MG63 (cell line): ENCODE results near the gene CCDC120. TPM values are rescaled to one million over a fixed set of nuclear protein-coding genes. Genes with fewer than 3 reads are reported as not detected.

Experiments
- DNase-seq: peaks from one replicate; pipeline ENCODE4 v3.0.0-alpha.2; 2020
- H3K27me3 ChIP-seq: fragments of 250-450 bp; sonication (Bioruptor Pico); 2 replicates; pipeline ENCODE4 v1.5.1; 2020; ENCODE audit warnings: mild to moderate bottlenecking, moderate library complexity
- H3K36me3 ChIP-seq: fragments of 250-450 bp; sonication (Bioruptor Pico); 2 replicates; pipeline ENCODE4 v1.5.1; 2020; ENCODE audit warnings: mild to moderate bottlenecking, moderate library complexity
- H3K4me3 ChIP-seq: fragments of 250-450 bp; sonication (Bioruptor Pico); 2 replicates; pipeline ENCODE4 v1.5.1; 2020; ENCODE audit warnings: mild to moderate bottlenecking, moderate library complexity
- H3K9me3 ChIP-seq: fragments of 250-450 bp; sonication (Bioruptor Pico); 2 replicates; pipeline ENCODE4 v1.5.1; 2020; ENCODE audit warnings: mild to moderate bottlenecking, moderate library complexity
- total RNA-seq: library from RNA; depleted of rRNA; stranded (reverse); fragments of >200 nt; shearing (Covaris generic); gene quantifications from 2 replicates; pipeline ENCODE4 v1.2.3, GENCODE V29; 2014; ENCODE audit warnings: low replicate concordance

CCDC120 gene
- total RNA-seq, 1 experiment from 2014 or later, result 0.59 TPM

DNA sequence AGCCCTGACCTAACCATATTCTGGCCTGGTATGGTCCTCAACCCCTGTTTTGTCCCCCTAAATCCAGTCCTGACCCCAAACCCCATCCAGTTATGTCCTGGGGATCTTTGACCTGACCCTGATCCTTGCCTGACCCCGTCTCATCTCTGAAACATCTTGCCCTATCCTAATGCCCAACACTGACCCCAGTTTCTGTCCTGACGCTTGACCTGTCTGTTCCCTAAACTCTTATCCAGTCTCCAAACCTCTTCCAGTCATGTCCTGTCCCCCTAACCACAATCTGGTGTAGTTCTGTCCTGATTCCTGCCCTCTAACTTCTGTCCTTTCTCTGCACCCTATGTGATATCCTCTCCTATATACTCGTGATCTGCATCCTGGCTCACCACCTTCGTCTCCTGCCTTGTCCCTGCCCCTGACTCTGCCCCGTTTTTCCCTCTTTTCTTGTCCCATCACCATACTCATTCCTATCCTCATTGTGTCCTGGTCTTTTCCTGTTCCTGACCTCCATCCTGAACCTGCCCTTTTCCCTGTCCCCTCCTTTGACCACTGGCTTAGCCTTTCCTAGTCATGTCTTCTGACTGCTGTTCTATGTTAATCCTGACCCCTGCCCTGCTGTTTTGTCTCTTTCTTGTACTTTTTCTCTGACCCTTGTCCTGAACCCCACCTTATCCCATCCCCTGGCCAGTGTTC is 4.6 kb upstream of the CCDC120 start:
- no peak for DNase-seq
- H3K27me3 ChIP-seq, result no peaks in the 10 kb centered on the region
- H3K36me3 ChIP-seq, result no peaks in the 10 kb centered on the region
- peak overlapping the region; percentile 53 for H3K4me3 ChIP-seq
- H3K9me3 ChIP-seq, result no peaks in the 10 kb centered on the region

DNA sequence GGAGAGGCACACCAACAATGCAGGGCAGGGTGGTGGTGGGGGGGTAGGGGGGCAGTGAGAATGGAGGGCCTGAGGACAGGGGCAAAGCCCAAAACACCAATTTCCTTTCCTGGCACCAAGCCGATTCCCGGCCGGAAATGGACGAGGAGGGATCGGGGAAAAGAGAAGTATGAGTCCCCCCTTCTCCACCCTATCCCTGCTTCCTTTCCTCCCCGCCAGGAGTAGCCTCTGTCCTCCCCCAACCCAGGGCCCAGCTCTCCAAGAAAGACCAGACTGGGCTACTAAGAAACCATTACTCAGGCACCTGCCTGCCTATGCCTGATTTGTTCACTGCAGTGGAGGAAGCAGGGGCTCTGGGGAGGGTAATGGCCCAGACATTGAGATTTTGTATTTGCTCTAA is 402 bp downstream of the CCDC120 start:
- no peak for DNase-seq
- no peaks in the 10 kb centered on the region for H3K9me3 ChIP-seq
- no peaks in the 10 kb centered on the region for H3K36me3 ChIP-seq
- no peaks in the 10 kb centered on the region for H3K27me3 ChIP-seq
- no peak overlapping the region for H3K4me3 ChIP-seq

GRCh38 chrX:49059681-49060085 is 884 bp downstream of the CCDC120 start:
- no peaks in the 10 kb centered on the region for H3K27me3 ChIP-seq
- H3K4me3 ChIP-seq, result no peak overlapping the region
- H3K36me3 ChIP-seq, result no peaks in the 10 kb centered on the region
- DNase-seq, result no peak
- H3K9me3 ChIP-seq, result no peaks in the 10 kb centered on the region

DNA sequence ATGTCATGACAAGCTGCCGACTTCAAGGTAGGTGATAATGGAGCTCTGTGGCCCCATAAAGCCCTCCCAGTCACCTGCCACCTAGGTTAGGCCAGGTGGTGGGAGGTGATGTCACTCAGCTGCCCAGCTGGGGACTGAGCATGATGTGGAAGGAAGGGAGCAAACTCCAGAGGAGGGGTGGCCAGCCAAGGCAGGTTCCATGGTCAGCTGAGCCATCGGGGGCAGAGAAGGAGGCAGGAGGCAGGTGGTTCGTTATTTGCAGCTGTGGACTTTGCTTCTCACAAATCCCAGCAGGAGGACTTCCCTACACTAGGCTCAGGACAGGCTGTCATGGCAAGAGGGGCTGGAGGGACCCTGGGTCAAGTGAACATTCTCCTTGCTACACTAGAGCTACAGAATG is 2.1 kb downstream of the CCDC120 start:
- Histone ChIP-seq H3K27me3 (no peaks in the 10 kb centered on the region), H3K36me3 (no peaks in the 10 kb centered on the region), H3K4me3 (no peak overlapping the region), H3K9me3 (no peaks in the 10 kb centered on the region)
- no peak for DNase-seq

GRCh38 chrX:49061490-49061889 is 2.7 kb downstream of the CCDC120 start:
- Histone ChIP-seq H3K27me3 (no peaks in the 10 kb centered on the region), H3K9me3 (no peaks in the 10 kb centered on the region), H3K36me3 (no peaks in the 10 kb centered on the region), H3K4me3 (no peak overlapping the region)
- DNase-seq, result no peak

DNA sequence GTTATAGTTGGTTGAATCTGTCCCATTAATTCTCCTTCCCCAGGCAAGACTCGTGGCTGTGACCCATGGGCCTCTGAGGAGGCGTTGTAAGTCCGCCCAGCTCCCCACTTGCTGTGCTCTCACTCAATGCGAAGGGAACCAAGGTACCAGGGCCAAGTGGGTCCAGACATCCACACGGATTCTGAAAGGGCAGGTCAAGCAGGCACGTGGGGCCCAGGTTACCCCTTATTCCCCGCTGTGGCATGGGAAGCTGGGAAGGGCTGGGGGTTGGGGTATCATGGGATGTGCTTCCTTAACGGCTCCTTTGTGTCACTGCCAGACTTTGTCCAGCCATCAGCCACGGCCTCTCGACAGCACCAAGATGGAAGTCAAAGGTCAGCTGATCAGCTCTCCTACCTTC is 3.1 kb downstream of the CCDC120 start:
- Histone ChIP-seq H3K4me3 (no peak overlapping the region), H3K36me3 (no peaks in the 10 kb centered on the region)
- DNase-seq, result no peak

GRCh38 chrX:49063715-49064114 is 4.9 kb downstream of the CCDC120 start:
- DNase-seq, result no peak
- Histone ChIP-seq H3K9me3 (no peaks in the 10 kb centered on the region), H3K4me3 (no peak overlapping the region), H3K27me3 (no peaks in the 10 kb centered on the region), H3K36me3 (no peaks in the 10 kb centered on the region)

More for the DNA sequence above, 3.1 kb downstream of the CCDC120 start:
- Histone ChIP-seq H3K9me3 (no peaks in the 10 kb centered on the region), H3K27me3 (no peaks in the 10 kb centered on the region)

- no peak for DNase-seq
- no peaks in the 10 kb centered on the region for H3K27me3 ChIP-seq
- H3K36me3 ChIP-seq, result no peaks in the 10 kb centered on the region
- no peaks in the 10 kb centered on the region for H3K9me3 ChIP-seq
- H3K4me3 ChIP-seq, result no peak overlapping the region
Observed at GRCh38 chrX:49064303-49064702, 5.5 kb downstream of the CCDC120 start.

GRCh38 chrX:49064735-49065134 is 5.9 kb downstream of the CCDC120 start:
- no peak overlapping the region for H3K4me3 ChIP-seq
- no peaks in the 10 kb centered on the region for H3K9me3 ChIP-seq
- no peaks in the 10 kb centered on the region for H3K36me3 ChIP-seq
- no peaks in the 10 kb centered on the region for H3K27me3 ChIP-seq
- no peak for DNase-seq

DNA sequence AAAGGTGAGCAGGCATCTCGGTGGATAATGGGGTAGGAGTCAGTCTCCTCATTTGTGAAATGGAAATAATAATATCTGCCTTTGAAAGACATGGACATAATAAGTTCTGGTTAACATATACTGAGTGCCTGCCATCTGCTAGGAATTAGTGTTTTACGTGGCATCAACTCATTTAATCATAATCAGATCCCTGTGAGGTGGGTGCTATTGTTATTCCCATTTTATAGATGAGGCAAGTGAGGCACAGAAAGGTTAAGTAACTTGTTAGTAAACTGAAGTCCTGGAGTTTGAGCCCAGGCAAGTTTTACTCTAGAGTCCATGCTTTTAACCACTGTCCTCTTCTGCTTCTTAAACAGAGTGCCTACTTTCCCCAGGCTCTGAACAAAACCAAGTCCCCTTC is 7.5 kb downstream of the CCDC120 start:
- no peaks in the 10 kb centered on the region for H3K36me3 ChIP-seq
- no peaks in the 10 kb centered on the region for H3K9me3 ChIP-seq
- no peak for DNase-seq
- H3K27me3 ChIP-seq, result no peaks in the 10 kb centered on the region
- H3K4me3 ChIP-seq, result no peak overlapping the region

DNA sequence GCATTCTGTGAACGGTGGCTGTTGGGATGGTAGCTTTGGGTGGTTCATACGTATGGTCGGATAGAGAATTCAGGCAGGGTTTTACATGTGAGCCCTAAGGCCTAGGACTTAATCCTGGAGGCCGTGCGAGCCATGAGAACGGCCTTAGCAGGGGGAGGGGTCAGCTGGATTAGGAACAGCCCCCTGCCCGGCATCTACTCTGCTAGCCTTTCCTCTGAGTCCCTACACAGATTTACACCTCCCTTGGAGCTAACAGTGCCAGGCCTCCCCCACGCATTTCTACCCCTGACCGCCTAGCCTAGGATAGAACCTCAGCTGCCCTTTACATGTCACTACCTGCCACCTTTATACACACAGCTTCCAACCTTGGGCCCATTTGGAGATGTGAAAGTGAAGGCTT is 7.9 kb downstream of the CCDC120 start:
- no peaks in the 10 kb centered on the region for H3K36me3 ChIP-seq
- H3K4me3 ChIP-seq, result no peak overlapping the region
- H3K9me3 ChIP-seq, result no peaks in the 10 kb centered on the region
- DNase-seq, result no peak
- no peaks in the 10 kb centered on the region for H3K27me3 ChIP-seq

- no peak for DNase-seq
- Histone ChIP-seq H3K27me3 (no peaks in the 10 kb centered on the region), H3K36me3 (no peaks in the 10 kb centered on the region), H3K4me3 (no peak overlapping the region), H3K9me3 (no peaks in the 10 kb centered on the region)
Observed at GRCh38 chrX:49067285-49068120, 8.7 kb downstream of the CCDC120 start.

- Histone ChIP-seq H3K4me3 (no peak overlapping the region), H3K9me3 (no peaks in the 10 kb centered on the region), H3K36me3 (no peaks in the 10 kb centered on the region; the same call in 1 of the 2 replicates), H3K27me3 (no peaks in the 10 kb centered on the region)
- DNase-seq, result no peak
Observed at GRCh38 chrX:49069038-49069437, 10.2 kb downstream of the CCDC120 start.

DNA sequence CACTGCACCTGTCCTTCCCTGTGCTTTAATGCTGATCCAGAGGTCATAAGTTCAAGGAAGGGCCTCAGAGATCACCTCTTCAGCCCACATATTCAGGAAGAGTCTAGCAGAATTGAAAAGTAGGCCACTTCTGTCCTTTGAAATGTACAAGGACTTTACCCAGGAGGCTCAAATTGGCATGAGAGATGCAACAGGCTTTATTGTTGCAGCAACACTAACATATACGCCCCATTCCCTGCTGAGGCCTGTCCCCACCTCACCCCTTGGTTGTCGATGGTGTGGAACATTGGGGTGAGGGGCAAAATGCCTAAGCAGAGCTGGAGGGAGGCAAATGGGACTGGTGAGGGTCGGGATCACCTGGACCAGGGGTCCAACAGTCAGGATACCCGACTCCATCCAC is 12.2 kb downstream of the CCDC120 start:
- Histone ChIP-seq H3K36me3 (no peaks in the 10 kb centered on the region; the same call in none of the 2 replicates), H3K27me3 (no peaks in the 10 kb centered on the region), H3K4me3 (no peak overlapping the region), H3K9me3 (no peaks in the 10 kb centered on the region)
- no peak for DNase-seq

DNA sequence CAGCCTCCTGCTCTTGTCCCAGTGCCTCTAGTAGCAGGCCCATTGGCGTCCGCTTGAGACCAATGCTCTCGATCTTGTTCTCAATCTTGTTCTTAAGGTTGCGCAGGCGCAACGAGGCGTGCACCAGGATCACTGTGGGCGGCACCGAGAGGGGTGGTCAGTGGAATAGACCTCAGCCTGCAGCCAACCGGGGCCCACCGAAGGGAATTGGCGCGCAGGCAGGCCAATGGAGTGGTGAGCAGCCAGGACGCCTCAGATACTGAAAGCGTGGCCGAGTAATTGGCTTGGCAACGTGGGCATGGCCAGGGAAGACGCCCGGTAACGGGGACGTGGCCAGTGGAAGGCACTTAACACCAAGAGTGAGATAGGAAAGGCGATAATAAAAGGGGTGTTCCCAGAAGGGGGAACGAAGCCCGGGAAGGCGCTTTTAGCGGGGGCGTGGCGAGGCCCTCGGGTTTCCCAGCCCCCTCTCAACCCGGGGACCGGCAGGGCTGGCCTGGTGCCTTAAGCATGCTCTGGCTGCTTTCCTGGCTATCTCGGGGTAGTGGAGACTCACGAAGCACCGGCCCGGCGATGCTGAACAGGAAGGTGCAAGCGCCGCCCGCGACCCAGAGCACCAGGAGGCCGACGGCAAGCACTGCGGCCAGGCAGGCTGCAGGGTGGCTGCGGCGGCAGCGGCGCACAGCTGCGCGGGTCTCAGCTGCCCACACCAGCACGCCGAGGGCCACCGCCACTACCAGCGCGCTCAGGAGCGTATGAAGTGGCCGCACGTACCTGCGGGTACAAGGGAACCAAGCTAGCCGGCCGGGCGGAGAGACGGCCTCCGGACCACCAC is 13.3 kb downstream of the CCDC120 start:
- Histone ChIP-seq H3K36me3 (no peaks in the 10 kb centered on the region; the same call in none of the 2 replicates), H3K9me3 (no peaks in the 10 kb centered on the region), H3K4me3 (no peak overlapping the region), H3K27me3 (no peaks in the 10 kb centered on the region)
- no peak for DNase-seq

DNA sequence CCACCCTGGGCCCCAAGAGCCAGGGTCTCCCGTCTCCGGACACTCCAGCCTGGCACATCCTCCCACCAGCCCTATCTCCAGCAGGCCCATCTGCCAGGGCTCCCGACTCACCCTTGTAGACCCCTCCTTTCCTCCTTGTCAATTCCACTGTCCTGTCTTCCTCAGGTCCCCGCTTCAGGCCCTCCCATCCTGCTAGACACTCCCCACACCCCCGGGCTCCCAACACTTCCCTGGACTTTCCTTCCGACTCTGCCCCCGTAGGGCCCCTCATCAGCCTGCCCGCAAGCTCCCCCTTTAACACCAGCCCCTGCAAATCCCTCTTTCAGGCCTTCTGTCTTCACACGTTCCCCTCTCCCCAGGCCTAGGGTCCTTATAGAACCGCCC is 13.9 kb downstream of the CCDC120 start:
- H3K9me3 ChIP-seq, result no peaks in the 10 kb centered on the region

More for the DNA sequence above, 13.9 kb downstream of the CCDC120 start:
- no peak for DNase-seq
- Histone ChIP-seq H3K36me3 (no peaks in the 10 kb centered on the region; the same call in none of the 2 replicates), H3K27me3 (no peaks in the 10 kb centered on the region), H3K4me3 (peak overlapping the region; percentile 73)
